Measurements from ENCODE around the gene CMTM7.

CMTM7 gene

GRCh38 chr3:32434206-32434605 is 42.6 kb downstream of the CMTM7 start:
- Histone ChIP-seq H3K4me3 (replicated peaks; ENCODE audit: insufficient read depth, low read length) (no peak overlapping the region), H3K27ac (replicated peaks) (no peak overlapping the region), H3K27me3 (ENCODE audit: insufficient read depth, poor library complexity, severe bottlenecking) (no peaks in the 10 kb centered on the region)
- no peak for TF ChIP-seq SPI1 (IDR thresholded peaks at IDR 0.05; ENCODE audit: borderline replicate concordance, low read depth)
- no peak for TF ChIP-seq POLR2AphosphoS5 (IDR thresholded peaks at IDR 0.05; ENCODE audit: low read depth)
- TF ChIP-seq GABPA (IDR thresholded peaks at IDR 0.05; ENCODE audit: low read depth): no peak
- TF ChIP-seq REST (IDR thresholded peaks at IDR 0.05; ENCODE audit: insufficient replicate concordance, low read depth): no peak
- no peak for TF ChIP-seq CTCF (IDR thresholded peaks at IDR 0.05; ENCODE audit: insufficient read depth, low read length)
- no peak for DNase-seq (ENCODE audit: low read depth in 1 of 2, low spot score in 1 of 2)

GRCh38 chr3:32435911-32436815 is 44.5 kb downstream of the CMTM7 start:
- no peak for DNase-seq (ENCODE audit: low read depth in 1 of 2, low spot score in 1 of 2)
- Histone ChIP-seq H3K27me3 (ENCODE audit: insufficient read depth, poor library complexity, severe bottlenecking) (no peaks in the 10 kb centered on the region), H3K4me3 (replicated peaks; ENCODE audit: insufficient read depth, low read length) (no peak overlapping the region), H3K27ac (replicated peaks) (no peak overlapping the region)
- TF ChIP-seq REST (IDR thresholded peaks at IDR 0.05; ENCODE audit: insufficient replicate concordance, low read depth) (no peak), SPI1 (IDR thresholded peaks at IDR 0.05; ENCODE audit: borderline replicate concordance, low read depth) (no peak), POLR2AphosphoS5 (IDR thresholded peaks at IDR 0.05; ENCODE audit: low read depth) (no peak), CTCF (IDR thresholded peaks at IDR 0.05; ENCODE audit: insufficient read depth, low read length) (no peak), GABPA (IDR thresholded peaks at IDR 0.05; ENCODE audit: low read depth) (no peak)

- no peak for DNase-seq (ENCODE audit: low read depth in 1 of 2, low spot score in 1 of 2)
- no peak overlapping the region for H3K4me3 ChIP-seq (replicated peaks; ENCODE audit: insufficient read depth, low read length)
- no peaks in the 10 kb centered on the region for H3K27me3 ChIP-seq (ENCODE audit: insufficient read depth, poor library complexity, severe bottlenecking)
- no peak overlapping the region for H3K27ac ChIP-seq (replicated peaks)
- TF ChIP-seq CTCF (IDR thresholded peaks at IDR 0.05; ENCODE audit: insufficient read depth, low read length): no peak
- no peak for TF ChIP-seq SPI1 (IDR thresholded peaks at IDR 0.05; ENCODE audit: borderline replicate concordance, low read depth)
- TF ChIP-seq POLR2AphosphoS5 (IDR thresholded peaks at IDR 0.05; ENCODE audit: low read depth): no peak
- no peak for TF ChIP-seq GABPA (IDR thresholded peaks at IDR 0.05; ENCODE audit: low read depth)
- TF ChIP-seq REST (IDR thresholded peaks at IDR 0.05; ENCODE audit: insufficient replicate concordance, low read depth): no peak
These were observed 45.1 kb downstream of the CMTM7 start for GRCh38 chr3:32436816-32437189.
